Prostate gland (tissue), 2 donors: ENCODE data around the gene CRMP1.

Experiments used
- CTCF ChIP-seq, 4 experiments: fragments of 200-600 bp in 2 of 4; fragments of 450-650 bp in 2 of 4; sonication (generic) in 2 of 4; IDR thresholded peaks; 1 replicate in 3 of 4; 2 replicates in 1 of 4; pipeline ENCODE4 v1.5.1; 2016 to 2019; ENCODE audit warnings: antibody characterized with exemption in 4 of 4, mild to moderate bottlenecking in 2 of 4, moderate library complexity in 2 of 4
- POLR2A ChIP-seq: fragments of 450-650 bp; IDR thresholded peaks from one replicate; pipeline ENCODE4 v1.6.1; 2016; ENCODE audit warnings: antibody characterized with exemption, mild to moderate bottlenecking
- POLR2AphosphoS5 ChIP-seq: sonication (generic); formaldehyde crosslinking; IDR thresholded peaks from one replicate; pipeline ENCODE4 v1.6.1; 2017; ENCODE audit warnings: antibody characterized with exemption

GRCh38 chr4:5804656-5805055 is 88.2 kb downstream of the CRMP1 start:
- no peak for TF ChIP-seq CTCF (IDR thresholded peaks at IDR 0.05)
- no peak for TF ChIP-seq POLR2A
- TF ChIP-seq POLR2AphosphoS5 = no peak
